PC-9 (cell line): ENCODE results near the gene ATP13A2.

Experiments
- CTCF ChIP-seq: fragments of 200-600 bp; sonication (generic); conservative IDR thresholded peaks from 2 replicates; pipeline ENCODE4 v1.6.1; 2017; ENCODE audit warnings: mixed run types, antibody characterized with exemption, mild to moderate bottlenecking, moderate library complexity
- EZH2 ChIP-seq: fragments of 200-600 bp; sonication (generic); IDR thresholded peaks from 2 replicates; pipeline ENCODE4 v1.8.0; 2017; ENCODE audit warnings: antibody characterized with exemption, low read depth

GRCh38 chr1:16977377-16977776 is 34.4 kb downstream of the ATP13A2 start:
- TF ChIP-seq CTCF (no peak), EZH2 (no peak)
